ENCODE measurements around the gene RDH8. TPM values are rescaled to one million over a fixed set of nuclear protein-coding genes. Genes with fewer than 3 reads are reported as not detected.

The RDH8 gene
- total RNA-seq, 1 experiment from 2014 or later: not detected

GRCh38 chr19:10044390-10044789 is 31.1 kb downstream of the RDH8 start:
- no peak overlapping the region for H3K18ac ChIP-seq (ENCODE audit: insufficient read length, low read depth, low read length)
- H3K27ac ChIP-seq (ENCODE audit: insufficient read length, low read depth, low read length): no peak overlapping the region
- H3K27me3 ChIP-seq (ENCODE audit: insufficient read depth, low read length): no peaks in the 10 kb centered on the region
- H3K79me2 ChIP-seq (ENCODE audit: insufficient read depth, low read length): no peaks in the 10 kb centered on the region
- H2BK12ac ChIP-seq (ENCODE audit: insufficient read length, low read depth, low read length): no peak overlapping the region
- H3K14ac ChIP-seq (ENCODE audit: insufficient read depth, low read length): no peak overlapping the region
- H3K9ac ChIP-seq (ENCODE audit: extremely low read depth, insufficient read length, low read length): no peak overlapping the region
- H3K79me1 ChIP-seq (ENCODE audit: insufficient read depth, low read depth, low read length, poor library complexity, severe bottlenecking): no peaks in the 10 kb centered on the region
- H2BK120ac ChIP-seq (ENCODE audit: low read depth, low read length, poor library complexity, severe bottlenecking): no peak overlapping the region
- H3K23ac ChIP-seq (ENCODE audit: insufficient read length, low read depth, low read length): no peak overlapping the region
- H2AFZ ChIP-seq (ENCODE audit: low read length): no peak overlapping the region
- H2BK15ac ChIP-seq (ENCODE audit: low read depth, low read length): no peak overlapping the region
- no peaks in the 10 kb centered on the region for H3K36me3 Mint-ChIP-seq (ENCODE audit: insufficient read depth in 1 of 3, low read depth in 3 of 3)
- H2BK5ac ChIP-seq (ENCODE audit: insufficient read length, low read length): no peak overlapping the region
- no CpG with 5 or more reads among the region's 1 CpG for whole genome bisulfite sequencing (ENCODE audit: extremely low coverage, insufficient read length, low lambda C conversion rate)
- no peak overlapping the region for H3K4ac ChIP-seq (ENCODE audit: low read depth, low read length)
- no peak for DNase-seq
- H3K4me3 Mint-ChIP-seq: no peak overlapping the region; a peak in 1 of 5 replicates
- H3K9me3 Mint-ChIP-seq: no peaks in the 10 kb centered on the region
- peaks cover 17% of the 10 kb centered on the region for H3K9me3 ChIP-seq (ENCODE audit: control insufficient read depth, low read depth, low read length)
- no peak overlapping the region for H3K56ac ChIP-seq (ENCODE audit: insufficient read length, low read depth, low read length)
- H4K20me1 ChIP-seq (ENCODE audit: control insufficient read depth, insufficient read depth, insufficient read length): no peaks in the 10 kb centered on the region
- H3K27me3 Mint-ChIP-seq (ENCODE audit: low read depth): peaks cover 78% of the 10 kb centered on the region
- no peak overlapping the region for H2BK20ac ChIP-seq (ENCODE audit: low read depth, low read length, poor library complexity, severe bottlenecking)
- H3K23me2 ChIP-seq (ENCODE audit: insufficient read length, low read depth, low read length, poor library complexity, severe bottlenecking): no peaks in the 10 kb centered on the region
- TF ChIP-seq CTCF (conservative IDR thresholded peaks at IDR 0.05): no peak
- H4K5ac ChIP-seq (ENCODE audit: insufficient read length, low read depth, low read length): no peak overlapping the region
- H3K27ac Mint-ChIP-seq: no peak overlapping the region
- no peaks in the 10 kb centered on the region for H3K4me1 ChIP-seq (ENCODE audit: insufficient read depth, low read length)
- no peak overlapping the region for H3K4me2 ChIP-seq (ENCODE audit: insufficient read depth, insufficient read length, low read length)
- H3K4me1 Mint-ChIP-seq: peaks cover 0 to 5% of the 10 kb centered on the region in 2 experiments; a peak in 2 of 4 replicates
- no peak overlapping the region for H4K91ac ChIP-seq (ENCODE audit: insufficient read length, low read depth, low read length)
- H4K8ac ChIP-seq (replicated peaks; ENCODE audit: insufficient read length, low read depth, low read length): no peak overlapping the region
- no peak overlapping the region for H2AK5ac ChIP-seq (ENCODE audit: insufficient read length, low read length)
- no peak overlapping the region for H3T11ph ChIP-seq (ENCODE audit: low read length)
